NB4 (cell line): Measurements from ENCODE around the gene SFSWAP.
A peak's percentile ranks its signal among the peaks of the same experiment; 100 is the strongest.

Experiments used
- DNase-seq: peaks from one replicate; pipeline ENCODE4 v3.0.0; 2010; ENCODE audit warnings: low read depth
- H3K4me3 ChIP-seq: one replicate; pipeline ENCODE4 v1.5.1; 2011; ENCODE audit warnings: mild to moderate bottlenecking, low read depth, low read length, moderate library complexity
- MYC ChIP-seq: IDR thresholded peaks from 2 replicates; pipeline ENCODE4 v1.6.1; 2011; ENCODE audit warnings: low read depth, low read length
- POLR2A ChIP-seq: IDR thresholded peaks from 2 replicates; pipeline ENCODE4 v1.6.1; 2011; ENCODE audit warnings: mild to moderate bottlenecking; ENCODE audit not compliant: insufficient read length; ENCODE audit errors: extremely low read depth
- TF ChIP-seq, protein P1 (sequence below): IDR thresholded peaks from one replicate; pipeline ENCODE4 v1.5.1; 2012; ENCODE audit warnings: low read depth, low read length
- TF ChIP-seq, protein P2 (sequence below): IDR thresholded peaks from 2 replicates; pipeline ENCODE4 v1.6.1; 2011; ENCODE audit warnings: low read depth, low read length

Gene SFSWAP

DNA sequence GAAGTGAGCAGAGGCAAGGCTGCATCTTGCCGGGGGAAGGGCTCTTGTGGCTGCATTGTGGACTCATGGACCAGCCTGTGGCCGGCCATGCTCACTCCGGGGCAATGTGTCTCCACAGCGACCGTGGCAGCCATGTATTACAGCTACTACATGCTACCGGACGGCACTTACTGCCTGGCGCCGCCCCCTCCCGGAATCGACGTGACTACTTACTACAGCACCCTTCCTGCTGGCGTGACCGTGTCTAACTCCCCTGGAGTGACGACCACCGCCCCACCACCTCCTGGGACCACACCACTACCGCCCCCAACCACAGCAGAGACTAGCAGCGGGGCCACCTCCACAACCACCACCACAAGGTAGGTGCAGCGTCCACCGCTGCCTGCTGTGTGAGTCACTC lies 42.1 kb downstream of the SFSWAP start:
- no peak for DNase-seq
- no peak overlapping the region for H3K4me3 ChIP-seq
- TF ChIP-seq MYC (no peak), POLR2A (no peak)
- TF ChIP-seq, protein P1, sequence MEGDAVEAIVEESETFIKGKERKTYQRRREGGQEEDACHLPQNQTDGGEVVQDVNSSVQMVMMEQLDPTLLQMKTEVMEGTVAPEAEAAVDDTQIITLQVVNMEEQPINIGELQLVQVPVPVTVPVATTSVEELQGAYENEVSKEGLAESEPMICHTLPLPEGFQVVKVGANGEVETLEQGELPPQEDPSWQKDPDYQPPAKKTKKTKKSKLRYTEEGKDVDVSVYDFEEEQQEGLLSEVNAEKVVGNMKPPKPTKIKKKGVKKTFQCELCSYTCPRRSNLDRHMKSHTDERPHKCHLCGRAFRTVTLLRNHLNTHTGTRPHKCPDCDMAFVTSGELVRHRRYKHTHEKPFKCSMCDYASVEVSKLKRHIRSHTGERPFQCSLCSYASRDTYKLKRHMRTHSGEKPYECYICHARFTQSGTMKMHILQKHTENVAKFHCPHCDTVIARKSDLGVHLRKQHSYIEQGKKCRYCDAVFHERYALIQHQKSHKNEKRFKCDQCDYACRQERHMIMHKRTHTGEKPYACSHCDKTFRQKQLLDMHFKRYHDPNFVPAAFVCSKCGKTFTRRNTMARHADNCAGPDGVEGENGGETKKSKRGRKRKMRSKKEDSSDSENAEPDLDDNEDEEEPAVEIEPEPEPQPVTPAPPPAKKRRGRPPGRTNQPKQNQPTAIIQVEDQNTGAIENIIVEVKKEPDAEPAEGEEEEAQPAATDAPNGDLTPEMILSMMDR = no peak
- TF ChIP-seq, protein P2, sequence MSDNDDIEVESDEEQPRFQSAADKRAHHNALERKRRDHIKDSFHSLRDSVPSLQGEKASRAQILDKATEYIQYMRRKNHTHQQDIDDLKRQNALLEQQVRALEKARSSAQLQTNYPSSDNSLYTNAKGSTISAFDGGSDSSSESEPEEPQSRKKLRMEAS = no peak

DNA sequence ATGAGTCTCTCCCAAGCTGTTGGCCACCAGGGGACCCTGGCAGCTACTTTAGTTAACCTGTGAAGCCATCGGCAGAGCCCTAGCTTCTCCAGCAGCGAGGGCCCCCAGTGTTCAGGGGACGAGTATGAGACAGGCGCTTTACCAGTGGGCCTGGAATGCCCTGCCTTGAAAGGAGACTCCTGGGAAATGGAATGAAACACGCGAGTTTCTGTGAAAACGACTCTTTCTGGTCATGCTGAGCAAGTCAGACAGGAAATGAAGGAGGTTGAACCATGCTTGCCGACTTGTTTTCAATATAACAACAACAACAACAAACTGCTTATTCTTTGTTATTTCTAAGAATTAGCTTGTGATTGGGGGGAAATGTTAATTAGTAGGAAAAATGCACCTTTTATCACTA lies 42.9 kb downstream of the SFSWAP start:
- TF ChIP-seq, protein P2 = no peak
- no peak for TF ChIP-seq MYC
- TF ChIP-seq, protein P1 = no peak
- TF ChIP-seq POLR2A = no peak
- DNase-seq = no peak
- no peak overlapping the region for H3K4me3 ChIP-seq

DNA sequence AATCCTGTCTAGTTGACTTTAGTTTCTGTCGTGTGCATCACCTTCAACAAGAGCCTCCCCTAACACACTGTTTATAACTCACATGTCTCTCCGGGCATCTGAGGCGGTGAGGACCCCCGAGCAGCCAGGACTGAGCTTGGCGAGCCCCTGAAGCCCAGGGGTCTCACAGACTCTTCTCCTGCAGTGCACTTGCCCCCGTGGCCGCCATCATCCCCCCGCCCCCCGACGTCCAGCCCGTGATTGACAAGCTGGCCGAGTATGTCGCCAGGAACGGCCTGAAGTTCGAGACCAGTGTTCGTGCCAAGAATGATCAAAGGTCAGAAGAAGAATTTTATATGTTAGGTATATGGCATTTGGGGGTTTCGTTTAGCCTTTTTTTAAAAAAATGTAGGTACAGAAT lies 43.3 kb downstream of the SFSWAP start:
- no peak overlapping the region for H3K4me3 ChIP-seq
- DNase-seq = no peak
- TF ChIP-seq, protein P1 = no peak
- TF ChIP-seq POLR2A = no peak
- TF ChIP-seq MYC = no peak
- TF ChIP-seq, protein P2 = no peak

GRCh38 chr12:131755305-131756113 lies 44.6 kb downstream of the SFSWAP start:
- TF ChIP-seq, protein P1 = peak; percentile 74
- no peak for TF ChIP-seq POLR2A
- TF ChIP-seq, protein P2 = no peak

GRCh38 chr12:131756441-131756840 lies 45.6 kb downstream of the SFSWAP start:
- DNase-seq = no peak
- TF ChIP-seq, protein P1 = no peak
- no peak for TF ChIP-seq MYC
- H3K4me3 ChIP-seq = no peak overlapping the region

More at GRCh38 chr12:131755305-131756113, 44.6 kb downstream of the SFSWAP start:
- peak; percentile 70 for DNase-seq
- no peak overlapping the region for H3K4me3 ChIP-seq

DNA sequence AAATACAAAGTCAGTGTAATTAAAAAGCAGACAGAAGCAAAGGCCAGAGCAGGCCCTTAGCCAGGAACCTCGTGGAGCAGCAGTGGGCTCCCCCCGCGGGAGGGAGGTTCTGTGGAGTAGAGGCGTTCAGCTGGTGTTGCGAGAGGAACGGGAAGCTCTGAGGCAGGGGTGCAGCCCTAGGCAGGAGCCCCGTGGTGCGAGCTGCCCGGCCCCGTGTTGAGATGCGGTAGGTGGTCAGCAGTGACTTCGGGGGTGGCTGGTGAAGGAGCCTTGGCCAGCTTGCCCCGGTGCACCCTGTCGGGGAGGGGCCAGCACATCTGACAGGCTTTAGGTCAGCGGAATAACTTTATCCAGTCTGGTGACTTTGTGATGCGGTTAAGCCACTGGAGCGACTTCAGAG lies 46.2 kb downstream of the SFSWAP start:
- no peak for DNase-seq
- TF ChIP-seq, protein P1 = no peak
- no peak for TF ChIP-seq MYC
- TF ChIP-seq, protein P2 = no peak
- TF ChIP-seq POLR2A = no peak
- H3K4me3 ChIP-seq = no peak overlapping the region
